Fibroblast of the conjunctiva (primary cell): ENCODE measurements around the gene ANKFN1.
"Not testable (repeated sequence)": the region's sequence is repeated elsewhere in the genome, so short reads cannot be mapped to it uniquely, and the experiment has no call there.

ENCODE experiments used
- DNase-seq: peaks from one replicate; pipeline ENCODE4 v3.0.0-alpha.2; 2010; ENCODE audit warnings: low read depth

ANKFN1 gene

DNA sequence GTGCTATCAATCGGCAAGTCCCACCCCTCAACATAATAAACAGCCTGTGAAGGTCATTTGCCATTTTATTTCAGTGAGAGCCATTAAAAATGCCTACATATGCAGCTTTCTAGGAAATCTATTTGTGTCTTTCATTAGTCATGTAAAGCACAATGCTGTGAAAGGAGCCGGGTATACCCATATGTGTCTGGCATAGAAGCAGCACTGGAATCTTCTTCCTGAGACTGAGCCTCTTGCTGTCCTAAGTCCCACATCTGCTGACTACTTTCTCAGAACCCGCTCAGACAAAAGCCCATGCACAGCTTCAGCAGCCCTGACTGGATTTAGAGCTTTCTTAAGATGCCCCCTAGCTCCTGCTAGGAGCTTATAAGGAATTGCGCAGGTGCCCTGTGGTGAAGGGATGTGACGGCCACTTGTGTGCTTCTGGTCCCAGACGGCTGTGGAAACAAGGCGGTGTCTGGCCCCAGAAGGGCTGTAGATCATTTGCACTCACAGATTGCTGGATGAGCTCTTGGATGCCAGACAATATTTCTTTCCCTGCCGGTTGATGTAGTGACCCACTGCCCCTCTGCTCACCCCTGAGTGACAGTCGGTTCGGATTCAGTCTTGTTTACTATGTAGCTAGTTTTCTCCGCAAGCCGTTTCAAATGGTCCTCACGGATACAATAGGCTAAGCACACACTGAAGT, 172.2 kb downstream of the ANKFN1 start:
- no peak for DNase-seq

DNA sequence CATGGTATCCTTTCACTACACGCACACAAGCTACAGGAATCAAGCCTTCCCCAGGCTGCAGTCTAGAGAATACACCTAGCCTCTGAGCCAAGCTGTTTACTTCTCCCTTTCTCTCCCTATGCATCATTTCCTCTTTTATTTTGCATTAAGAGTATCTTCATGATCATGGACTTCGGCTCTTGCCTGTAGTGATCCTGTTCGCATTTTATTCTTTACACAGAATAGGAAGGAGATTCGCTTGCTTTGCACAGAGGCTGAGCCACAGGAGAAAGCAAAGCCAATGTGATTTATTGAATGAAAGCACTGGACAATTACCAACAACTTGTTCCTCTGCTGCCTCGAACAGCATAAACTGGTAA, 172.7 kb downstream of the ANKFN1 start:
- no peak for DNase-seq

DNA sequence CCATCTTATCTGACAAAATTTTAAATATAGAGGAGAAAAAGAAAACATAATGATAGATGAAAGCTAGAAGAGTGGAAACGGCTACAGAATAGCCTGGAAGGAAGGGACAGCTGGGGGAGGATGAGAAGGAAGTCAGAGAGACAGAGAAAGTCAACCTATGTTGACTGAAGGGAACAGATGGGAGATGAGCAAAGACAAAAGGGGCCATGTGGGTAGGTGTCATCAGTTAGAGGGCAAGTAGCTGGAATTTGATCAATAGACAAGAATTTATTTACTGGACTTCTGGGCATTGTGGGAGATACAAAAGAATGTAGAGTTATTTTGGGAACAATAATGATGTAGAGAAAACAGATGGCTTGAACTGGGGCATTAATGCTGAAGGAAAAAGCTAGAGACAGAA, 194.4 kb downstream of the ANKFN1 start:
- no peak for DNase-seq

DNA sequence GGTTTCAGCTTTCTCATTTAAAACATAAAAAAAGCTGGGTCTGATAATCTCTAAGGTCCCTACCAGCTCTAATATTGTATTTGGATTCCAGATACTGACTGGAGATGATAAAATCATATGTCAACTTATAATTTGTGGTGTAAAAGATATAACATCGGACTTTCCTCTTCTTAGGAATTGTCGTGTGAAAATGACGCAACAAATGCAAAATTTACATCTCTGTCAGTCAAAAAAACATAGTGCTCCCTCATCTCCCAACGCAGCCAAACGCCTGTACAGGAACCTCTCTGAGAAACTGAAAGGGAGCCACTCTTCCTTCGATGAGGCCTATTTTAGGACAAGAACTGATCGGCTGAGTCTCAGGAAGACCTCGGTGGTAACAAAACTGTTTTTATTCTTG, 197.3 kb downstream of the ANKFN1 start:
- DNase-seq: no peak

DNA sequence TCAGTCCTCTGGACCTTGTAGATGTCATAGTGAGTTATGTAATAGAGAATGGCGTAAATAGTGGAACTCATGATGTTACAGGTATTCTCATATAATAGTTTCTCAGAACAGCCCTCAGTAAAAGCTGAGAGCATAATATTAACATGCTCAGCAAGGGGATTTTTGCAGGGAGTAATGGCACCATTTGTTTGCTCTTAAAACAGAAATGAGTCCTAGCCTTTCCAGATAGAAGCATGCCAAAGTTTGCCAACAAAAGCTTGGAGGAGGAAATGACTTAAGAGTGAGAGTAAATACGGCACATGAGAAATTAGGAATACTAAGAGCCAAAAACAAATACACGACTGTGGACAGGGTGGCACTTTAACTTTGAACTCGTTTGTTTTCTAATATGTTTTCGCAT, 198.4 kb downstream of the ANKFN1 start:
- no peak for DNase-seq

DNA sequence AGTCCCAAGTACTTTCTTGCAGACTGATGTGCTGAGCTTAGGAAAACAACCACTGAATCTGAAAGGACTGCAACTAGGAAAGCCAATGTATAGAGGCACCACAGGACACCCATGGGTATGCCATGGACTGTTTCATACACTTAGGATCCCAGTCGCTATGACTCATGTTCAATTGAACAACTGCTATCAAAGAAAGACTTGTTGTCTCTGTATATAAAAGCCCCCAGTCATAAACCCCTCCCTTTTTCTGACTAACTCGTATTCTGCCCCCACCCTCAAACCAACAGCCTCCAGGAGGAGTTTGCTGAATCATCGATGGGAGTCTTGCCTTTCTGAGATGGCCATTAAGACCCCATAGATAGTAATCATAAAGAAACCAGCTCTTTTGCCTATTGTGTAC, 205.4 kb downstream of the ANKFN1 start:
- no peak for DNase-seq

DNA sequence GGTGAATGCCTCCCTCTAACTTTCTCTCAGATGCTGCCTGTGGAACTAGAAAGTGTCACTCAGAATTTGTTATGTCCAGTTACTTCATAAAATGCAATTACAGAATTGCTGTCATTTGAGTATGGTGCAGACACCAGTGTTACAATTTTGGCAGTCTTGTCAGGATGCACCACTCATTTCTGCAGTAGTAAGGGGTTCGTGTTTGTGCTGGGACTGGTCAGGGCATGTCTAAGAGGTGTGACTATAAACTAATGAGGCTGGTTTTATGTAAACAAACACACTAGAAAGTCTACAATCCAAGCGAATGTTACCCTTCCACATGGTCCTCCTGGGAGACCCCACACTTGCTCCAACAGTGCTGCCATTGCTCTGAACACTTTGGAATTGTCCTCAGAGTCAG, 206.2 kb downstream of the ANKFN1 start:
- DNase-seq: no peak

DNA sequence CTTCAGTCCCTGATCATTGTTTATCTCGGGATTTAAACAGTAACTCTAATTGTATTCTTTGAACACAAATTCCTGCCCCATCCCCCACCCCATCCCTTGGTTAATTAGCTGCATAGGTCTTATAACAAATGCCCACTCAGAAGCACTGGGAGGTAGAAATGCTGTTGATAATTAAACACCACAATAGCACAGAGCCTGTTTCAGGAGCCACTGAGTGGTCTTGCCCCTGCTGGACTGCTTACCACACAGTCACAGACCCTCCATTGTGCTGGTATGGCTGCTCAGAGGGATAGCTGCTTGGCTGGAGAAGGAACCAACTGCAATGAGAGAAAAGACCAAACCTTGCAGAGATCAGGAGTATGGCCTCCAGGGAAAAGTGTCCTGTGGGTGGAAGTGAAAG, 214.1 kb downstream of the ANKFN1 start:
- DNase-seq: no peak

DNA sequence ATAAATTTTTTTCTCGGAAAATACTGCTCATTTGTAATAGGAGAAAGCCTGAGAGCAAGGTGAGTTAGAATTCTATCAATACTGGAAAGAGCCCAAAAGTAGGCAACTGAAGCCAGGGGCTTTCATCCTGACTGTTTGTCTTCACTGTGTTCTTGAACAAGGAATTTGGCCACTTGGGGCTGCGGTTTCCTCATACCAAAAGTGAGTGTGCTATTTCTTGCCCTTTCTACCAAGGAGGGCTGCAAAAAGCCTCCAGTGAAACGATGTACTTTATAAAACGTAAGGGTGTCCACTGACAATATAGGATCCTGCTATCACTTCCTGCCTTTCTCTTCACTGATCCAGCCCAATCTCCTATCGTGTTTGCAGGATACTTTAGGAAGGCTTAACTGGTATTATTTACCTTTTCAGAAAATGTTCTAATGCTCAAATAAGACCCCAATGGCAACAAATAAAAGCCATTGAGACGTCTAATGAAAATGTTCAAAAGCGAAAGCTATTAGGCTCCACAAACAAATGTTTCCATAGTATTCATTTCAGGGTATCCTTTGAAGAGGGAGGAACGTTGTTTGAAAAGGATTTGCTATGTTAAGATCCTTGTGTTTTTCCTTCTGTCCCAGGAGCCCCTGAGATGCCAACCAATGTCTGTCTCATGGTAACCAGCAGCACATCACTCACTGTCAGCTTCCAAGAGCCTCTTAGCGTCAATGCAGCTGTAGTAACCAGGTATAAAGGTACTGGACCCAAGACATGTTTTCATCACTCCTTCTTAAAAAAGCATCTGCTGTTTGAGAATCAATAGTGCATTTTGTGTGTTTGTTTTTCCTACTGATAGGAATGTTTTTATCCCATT, 220.9 kb downstream of the ANKFN1 start:
- no peak for DNase-seq

DNA sequence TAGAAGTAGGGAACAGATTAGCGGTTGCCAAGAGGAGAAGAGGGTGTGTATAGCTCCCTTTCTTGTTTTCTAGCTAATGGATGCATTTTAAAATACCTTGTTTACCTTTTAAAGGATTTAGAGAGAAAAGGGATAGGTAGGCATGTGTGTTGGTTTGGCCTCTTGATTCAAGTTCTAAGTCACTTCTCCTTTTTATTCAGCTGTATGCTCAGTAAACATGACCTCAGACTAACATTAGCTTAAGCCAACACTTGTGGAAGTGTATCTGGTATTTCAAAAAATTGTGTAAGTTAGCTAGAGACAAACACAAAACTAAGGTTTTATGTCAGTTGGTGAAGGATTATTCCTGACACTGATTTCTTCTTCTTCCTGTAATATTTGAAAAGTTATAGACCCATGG, 236.1 kb downstream of the ANKFN1 start:
- no peak for DNase-seq

DNA sequence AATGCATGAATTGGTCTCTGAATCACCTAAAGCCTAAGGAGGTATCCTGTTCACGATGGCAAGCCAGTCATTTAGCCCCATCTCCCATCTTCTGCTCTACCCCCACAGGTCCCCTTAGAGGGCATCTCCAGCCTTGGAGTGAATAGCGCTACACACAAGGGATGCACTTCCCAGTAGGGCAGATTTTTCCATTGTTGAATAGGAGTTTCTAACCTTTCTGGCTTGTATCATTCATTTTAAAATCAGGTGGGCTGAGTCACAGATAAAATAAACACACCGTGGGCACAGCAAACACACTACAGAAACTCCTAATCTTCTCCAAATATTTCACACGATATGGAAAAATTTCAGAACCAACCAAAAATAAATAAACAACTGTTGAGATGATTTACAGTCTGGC, 239.0 kb downstream of the ANKFN1 start:
- no peak for DNase-seq

DNA sequence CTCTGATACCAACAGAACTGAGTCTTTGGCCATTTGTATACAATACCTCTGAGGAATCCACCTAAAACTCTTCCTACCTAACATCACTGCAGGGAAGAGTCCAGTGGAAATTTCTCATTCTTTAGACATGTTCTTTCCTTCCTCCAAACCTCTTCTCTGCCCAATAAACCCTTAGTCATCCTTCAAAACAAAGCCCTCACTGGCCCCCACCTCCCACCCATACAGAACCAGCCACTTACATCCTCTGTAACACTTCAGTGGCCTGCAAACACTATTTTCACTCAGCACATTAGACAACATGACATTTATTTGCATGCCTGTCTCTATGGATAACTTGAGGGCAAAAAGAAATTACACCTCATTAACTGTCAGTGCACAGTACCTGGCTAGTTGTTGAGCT, 239.9 kb downstream of the ANKFN1 start:
- DNase-seq: no peak

DNA sequence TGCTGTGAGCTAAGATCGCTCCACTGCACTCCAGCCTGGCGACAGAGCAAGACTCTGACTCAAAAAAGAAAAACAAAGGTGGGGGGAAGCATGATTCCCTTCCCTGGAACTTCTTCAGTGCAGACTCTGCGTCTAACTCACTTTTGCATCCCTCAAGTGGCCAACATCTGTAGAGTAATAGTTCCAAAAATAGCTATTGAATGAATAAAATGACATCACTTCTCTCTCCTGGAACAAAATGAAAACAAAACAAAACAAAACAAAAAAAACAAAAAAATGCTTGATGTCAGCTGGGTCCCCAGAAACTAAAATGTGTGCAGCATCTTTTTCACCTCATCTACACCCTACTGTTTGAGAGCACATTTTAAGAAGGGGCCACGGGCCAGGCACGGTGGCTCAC, 242.5 kb downstream of the ANKFN1 start:
- DNase-seq: no peak

DNA sequence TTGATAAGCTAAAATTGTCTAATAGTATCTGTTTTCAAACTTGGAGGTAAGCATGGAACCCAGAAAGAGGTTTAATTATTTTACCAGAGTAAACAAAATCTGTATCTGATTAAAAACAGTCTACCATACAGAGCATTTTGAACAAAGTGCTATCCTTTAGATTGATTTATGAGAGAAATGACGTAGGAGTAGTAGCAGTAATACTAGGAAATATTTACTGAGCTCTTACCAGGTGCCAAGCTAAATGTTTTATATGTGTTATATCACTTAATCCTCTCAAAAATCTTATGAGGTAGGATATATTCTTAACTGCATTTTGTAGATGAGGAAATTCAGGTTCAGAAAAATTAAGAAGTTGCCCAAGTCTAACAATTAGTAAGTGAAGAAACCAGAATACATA, 253.8 kb downstream of the ANKFN1 start:
- DNase-seq: no peak

DNA sequence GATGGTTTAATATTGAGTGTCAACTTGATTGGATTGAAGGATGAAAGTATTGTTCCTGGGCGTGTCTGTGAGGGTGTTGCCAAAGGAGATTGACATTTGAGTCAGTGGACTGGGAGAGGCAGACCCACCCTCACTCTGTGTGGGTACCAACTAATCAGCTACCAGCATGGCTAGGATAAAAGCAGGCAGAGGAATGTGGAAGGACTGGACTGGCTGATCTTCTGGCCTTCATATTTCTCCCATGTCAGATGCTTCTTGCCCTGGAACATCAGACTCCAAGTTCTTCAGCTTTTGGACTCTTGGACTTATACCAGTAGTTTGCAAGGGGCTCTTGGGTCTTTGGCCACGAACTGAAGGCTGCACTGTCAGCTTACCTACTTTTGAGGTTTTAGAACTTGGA, 259.1 kb downstream of the ANKFN1 start:
- DNase-seq: not testable (repeated sequence)

DNA sequence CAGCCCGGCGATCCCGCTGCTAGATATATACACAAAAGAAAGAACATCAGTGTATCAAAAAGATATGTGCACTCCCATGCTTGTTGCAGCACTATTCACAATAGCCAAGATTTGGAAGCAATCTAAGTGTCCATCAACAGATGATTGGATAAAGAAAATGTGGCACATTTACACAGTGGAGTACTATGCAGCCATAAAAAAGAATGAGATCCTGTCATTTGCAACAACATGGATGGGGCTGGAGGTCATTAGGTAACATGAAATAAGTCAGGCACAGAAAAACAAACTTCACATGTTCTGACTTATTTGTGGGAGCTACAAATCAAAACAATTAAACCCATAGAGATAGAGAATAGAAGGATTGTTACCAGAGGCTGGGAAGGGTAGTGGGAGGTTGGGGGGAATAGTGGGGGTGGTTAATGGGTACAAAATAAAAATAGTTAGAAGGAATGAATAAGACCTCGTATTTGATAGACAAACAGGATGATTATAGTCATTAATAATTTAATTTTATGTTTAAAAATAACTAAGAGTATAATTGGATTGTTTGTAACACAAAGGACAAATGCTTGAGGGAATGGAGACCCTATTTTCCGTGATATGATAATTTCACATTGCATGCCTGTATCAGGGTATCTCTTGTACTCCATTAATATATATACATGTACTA, 263.5 kb downstream of the ANKFN1 start:
- DNase-seq: no peak

DNA sequence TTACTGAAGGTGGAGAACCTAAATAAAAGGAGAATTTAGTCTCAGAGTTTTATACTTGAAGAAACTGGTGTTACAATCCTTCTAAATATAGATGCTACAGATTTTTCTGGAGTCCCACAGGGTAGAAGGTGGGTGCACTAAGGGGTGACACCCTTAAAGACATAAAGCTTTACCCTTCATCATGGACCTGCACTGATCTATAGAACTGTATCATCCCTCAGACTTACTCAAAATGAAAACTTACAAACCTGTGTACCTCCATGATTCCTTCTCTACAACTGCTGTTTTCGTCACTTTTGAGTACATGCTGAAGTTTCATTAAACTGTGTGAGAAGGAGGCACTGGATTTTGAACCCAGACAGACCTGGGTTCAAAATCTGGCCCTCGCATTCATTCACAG, 270.7 kb downstream of the ANKFN1 start:
- DNase-seq: no peak

DNA sequence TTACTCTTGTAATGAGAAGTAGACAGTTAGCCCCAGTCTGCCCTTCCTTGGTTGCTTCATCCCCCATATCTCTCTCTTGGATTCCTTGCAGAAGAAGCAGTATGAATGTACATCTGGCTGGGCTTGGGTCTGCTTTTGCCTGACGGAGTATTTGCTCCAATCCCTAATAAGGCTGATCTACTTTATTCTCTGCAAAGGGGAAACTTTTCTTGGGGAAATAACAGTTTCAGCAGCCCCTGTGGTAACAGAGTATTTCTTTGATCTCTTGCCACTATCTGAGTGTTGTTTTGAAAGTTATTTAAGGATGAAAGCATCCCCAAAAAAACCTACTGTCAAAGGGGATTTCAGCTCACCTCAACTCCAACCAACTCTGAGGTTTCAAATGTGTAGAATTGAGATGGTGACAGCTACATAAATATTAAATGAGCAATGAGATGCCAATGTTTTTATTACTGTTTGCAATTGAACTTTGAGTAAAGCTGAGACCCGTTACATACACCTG, 271.3 kb downstream of the ANKFN1 start:
- DNase-seq: no peak

DNA sequence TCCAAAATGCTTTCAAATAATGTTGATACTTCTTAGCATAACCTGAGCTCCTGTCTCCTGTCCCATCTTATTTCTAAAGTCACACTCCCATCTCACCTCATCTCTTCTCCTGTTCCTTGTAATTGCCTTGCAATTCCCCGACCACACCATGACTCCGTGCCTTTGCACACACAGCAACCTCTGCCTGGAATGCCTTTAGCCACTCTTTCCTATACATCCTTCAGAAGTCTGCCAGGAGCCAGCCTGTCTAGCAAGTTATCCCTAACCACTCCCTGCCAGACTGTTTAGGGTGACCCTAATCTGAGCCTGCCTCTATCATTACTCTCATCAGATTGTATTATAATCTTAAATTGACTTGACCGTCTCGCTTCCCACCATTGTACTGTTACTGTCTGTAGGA, 272.2 kb downstream of the ANKFN1 start:
- no peak for DNase-seq

DNA sequence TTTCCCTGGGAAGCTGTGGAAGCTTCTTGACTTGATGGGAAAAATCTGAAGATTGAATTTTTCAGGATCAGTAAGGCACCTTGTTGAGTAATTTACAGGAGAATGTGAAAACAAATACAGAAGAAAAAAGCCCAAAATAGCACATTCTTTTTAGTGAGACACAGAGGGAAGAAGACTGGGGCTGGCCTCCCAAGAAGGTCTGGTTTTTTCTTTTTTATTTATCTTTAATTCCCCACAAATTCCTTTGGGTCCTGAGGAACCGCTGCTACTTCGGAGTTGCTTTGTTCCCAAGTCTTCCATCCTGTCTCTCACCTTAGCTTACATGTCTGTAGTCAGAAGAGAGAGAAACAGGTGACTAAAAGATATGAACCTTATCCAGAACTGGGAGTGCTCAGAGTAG, 273.6 kb downstream of the ANKFN1 start:
- DNase-seq: no peak

DNA sequence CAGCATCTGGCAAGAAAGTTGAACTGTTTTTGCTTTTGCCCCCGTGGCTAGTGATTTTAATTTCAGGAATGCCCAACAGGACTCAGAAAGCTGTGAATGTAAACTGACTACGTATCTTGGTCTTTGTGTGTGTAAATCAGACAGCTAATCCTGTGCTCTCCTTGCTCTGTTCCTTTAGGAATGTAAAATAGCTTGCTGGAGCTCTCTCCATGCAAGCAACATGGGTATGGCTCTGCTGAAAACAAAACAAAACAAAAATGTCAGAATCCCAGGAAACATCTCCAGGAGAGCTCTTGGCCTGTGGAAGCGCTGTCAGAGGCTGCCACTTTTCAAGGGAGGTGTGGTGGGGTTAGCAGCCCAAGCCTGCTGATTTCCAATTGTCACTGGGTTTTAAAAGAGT, 278.5 kb downstream of the ANKFN1 start:
- DNase-seq: no peak

DNA sequence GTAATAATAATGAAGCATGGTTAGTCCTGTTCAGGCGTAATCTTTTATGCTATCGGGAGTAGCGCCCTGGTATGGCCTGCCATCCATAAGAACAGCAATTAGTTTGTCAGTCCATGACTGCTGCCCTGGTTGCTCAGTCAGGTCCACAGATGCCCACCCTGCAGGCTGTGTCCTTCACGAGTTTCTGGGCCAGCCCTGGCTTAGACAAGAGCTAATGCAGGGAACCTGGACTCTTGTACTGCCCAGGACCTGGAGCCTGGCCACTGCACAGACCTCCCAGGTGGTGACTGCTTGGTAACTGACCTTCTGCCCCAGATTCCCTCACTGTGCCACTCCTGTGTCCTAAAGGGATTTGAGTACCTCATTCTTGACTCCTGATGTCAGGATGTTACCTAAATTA, 279.2 kb downstream of the ANKFN1 start:
- DNase-seq: no peak

DNA sequence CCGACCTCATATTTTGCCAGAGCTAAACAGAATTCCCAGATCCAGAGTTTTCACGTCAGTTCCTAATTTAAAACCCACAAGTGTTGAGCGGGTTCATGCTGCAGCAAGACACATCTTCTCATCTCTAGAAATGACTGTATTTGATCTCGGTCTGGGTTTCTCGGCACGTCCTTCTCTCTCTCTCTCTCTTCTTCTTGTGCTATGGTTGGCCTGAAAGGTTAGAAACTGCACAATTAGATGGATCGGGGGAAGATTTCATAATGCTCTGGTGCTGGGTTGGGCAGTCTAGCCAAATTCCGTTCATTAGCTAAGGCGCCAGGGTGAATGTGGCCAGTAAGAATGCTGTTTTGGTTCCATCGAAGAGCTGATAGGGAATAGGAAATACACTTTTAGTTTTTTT, 281.3 kb downstream of the ANKFN1 start:
- DNase-seq: no peak
